HEK293 (cell line): Measurements from ENCODE around the gene SPATA2.

Source experiments
- REPIN1 ChIP-seq: fragments of 450-650 bp; formaldehyde crosslinking; IDR thresholded peaks from 2 replicates; pipeline ENCODE4 v1.5.1; 2017; ENCODE audit warnings: missing biosample characterization, missing genetic modification characterization, low read depth
- ZBTB17 ChIP-seq: fragments of 450-650 bp; formaldehyde crosslinking; IDR thresholded peaks from 2 replicates; pipeline ENCODE4 v1.5.1; 2016; ENCODE audit warnings: missing biosample characterization, missing genetic modification characterization
- ZBTB8A ChIP-seq: fragments of 450-650 bp; formaldehyde crosslinking; IDR thresholded peaks from 2 replicates; pipeline ENCODE4 v1.5.1; 2016; ENCODE audit warnings: missing biosample characterization, missing genetic modification characterization
- ZNF133 ChIP-seq: fragments of 450-650 bp; formaldehyde crosslinking; IDR thresholded peaks from 2 replicates; pipeline ENCODE4 v1.5.1; 2016; ENCODE audit warnings: missing biosample characterization, missing genetic modification characterization
- ZNF610 ChIP-seq: fragments of 450-650 bp; formaldehyde crosslinking; IDR thresholded peaks from 2 replicates; pipeline ENCODE4 v1.5.1; 2016; ENCODE audit warnings: missing biosample characterization, missing genetic modification characterization, borderline replicate concordance
- TF ChIP-seq, protein P1 (sequence below): fragments of 450-650 bp; formaldehyde crosslinking; IDR thresholded peaks from 2 replicates; pipeline ENCODE4 v1.5.1; 2016; ENCODE audit warnings: missing biosample characterization, missing genetic modification characterization
- TF ChIP-seq, protein P2 (sequence below): sonication (generic); formaldehyde crosslinking; IDR thresholded peaks from 2 replicates; pipeline ENCODE4 v1.8.1; 2022; ENCODE audit warnings: mild to moderate bottlenecking, moderate library complexity, missing genetic modification reagents

DNA sequence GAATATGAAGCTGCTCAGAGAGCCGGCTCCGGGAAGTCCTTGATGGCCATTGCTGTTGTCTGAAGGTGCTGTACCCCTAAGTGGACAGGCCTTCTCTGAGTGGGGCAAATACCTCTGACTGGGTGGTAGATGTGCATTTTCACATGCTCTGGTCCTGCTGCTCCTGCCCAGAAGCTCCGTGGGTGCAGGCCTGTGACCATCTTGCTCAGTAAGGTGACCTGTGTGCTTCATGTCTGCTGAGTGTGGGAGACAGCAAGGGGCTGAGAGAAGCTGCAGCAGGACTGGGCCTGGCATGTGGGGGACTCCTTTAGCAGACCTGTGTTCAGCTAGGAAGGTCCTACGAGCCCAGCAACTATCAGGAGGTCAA lies 5.0 kb downstream of the SPATA2 start:
- TF ChIP-seq REPIN1 (tag by site-specific recombination), result no peak
- TF ChIP-seq, protein P1, sequence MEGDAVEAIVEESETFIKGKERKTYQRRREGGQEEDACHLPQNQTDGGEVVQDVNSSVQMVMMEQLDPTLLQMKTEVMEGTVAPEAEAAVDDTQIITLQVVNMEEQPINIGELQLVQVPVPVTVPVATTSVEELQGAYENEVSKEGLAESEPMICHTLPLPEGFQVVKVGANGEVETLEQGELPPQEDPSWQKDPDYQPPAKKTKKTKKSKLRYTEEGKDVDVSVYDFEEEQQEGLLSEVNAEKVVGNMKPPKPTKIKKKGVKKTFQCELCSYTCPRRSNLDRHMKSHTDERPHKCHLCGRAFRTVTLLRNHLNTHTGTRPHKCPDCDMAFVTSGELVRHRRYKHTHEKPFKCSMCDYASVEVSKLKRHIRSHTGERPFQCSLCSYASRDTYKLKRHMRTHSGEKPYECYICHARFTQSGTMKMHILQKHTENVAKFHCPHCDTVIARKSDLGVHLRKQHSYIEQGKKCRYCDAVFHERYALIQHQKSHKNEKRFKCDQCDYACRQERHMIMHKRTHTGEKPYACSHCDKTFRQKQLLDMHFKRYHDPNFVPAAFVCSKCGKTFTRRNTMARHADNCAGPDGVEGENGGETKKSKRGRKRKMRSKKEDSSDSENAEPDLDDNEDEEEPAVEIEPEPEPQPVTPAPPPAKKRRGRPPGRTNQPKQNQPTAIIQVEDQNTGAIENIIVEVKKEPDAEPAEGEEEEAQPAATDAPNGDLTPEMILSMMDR (tag by site-specific recombination), result no peak
- TF ChIP-seq ZNF133, result no peak
- TF ChIP-seq ZNF610 (tag by site-specific recombination), result no peak
- TF ChIP-seq ZBTB8A (tag by site-specific recombination), result no peak
- TF ChIP-seq, protein P2, sequence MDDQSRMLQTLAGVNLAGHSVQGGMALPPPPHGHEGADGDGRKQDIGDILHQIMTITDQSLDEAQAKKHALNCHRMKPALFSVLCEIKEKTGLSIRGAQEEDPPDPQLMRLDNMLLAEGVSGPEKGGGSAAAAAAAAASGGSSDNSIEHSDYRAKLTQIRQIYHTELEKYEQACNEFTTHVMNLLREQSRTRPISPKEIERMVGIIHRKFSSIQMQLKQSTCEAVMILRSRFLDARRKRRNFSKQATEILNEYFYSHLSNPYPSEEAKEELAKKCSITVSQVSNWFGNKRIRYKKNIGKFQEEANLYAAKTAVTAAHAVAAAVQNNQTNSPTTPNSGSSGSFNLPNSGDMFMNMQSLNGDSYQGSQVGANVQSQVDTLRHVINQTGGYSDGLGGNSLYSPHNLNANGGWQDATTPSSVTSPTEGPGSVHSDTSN, result no peak
- TF ChIP-seq ZBTB17 (tag by site-specific recombination), result no peak
